Liver (tissue), 9 donors: Measurements from ENCODE around the gene POLDIP2. TPM values are rescaled to one million over a fixed set of nuclear protein-coding genes. Genes with fewer than 3 reads are reported as not detected.
A peak's percentile ranks its signal among the peaks of the same experiment; 100 is the strongest.

Experiments
- DNase-seq: peaks from one replicate; pipeline ENCODE4 v3.0.0-alpha.2; 2017; ENCODE audit warnings: low spot score
- H3K27ac ChIP-seq, 2 donors: one replicate each; pipeline ENCODE4 v1.7.0; 2013; ENCODE audit warnings: inconsistent platforms in 2 of 2, low read length in 2 of 2, control low read depth in 1 of 2, low read depth in 1 of 2, mild to moderate bottlenecking in 1 of 2
- H3K27me3 ChIP-seq, 4 donors: one replicate each; pipeline versions ENCODE4 v1.6.1 to v1.7.0; 2013; ENCODE audit warnings: low read length in 3 of 4, inconsistent platforms in 1 of 4, mild to moderate bottlenecking in 1 of 4, moderate library complexity in 1 of 4; ENCODE audit not compliant: control insufficient read depth in 4 of 4, insufficient read depth in 4 of 4
- H3K36me3 ChIP-seq, 4 donors: one replicate each; pipeline versions ENCODE4 v1.6.1 to v1.7.0; 2013; ENCODE audit warnings: low read length in 3 of 4, mild to moderate bottlenecking in 3 of 4, low read depth in 1 of 4, moderate library complexity in 1 of 4; ENCODE audit not compliant: control insufficient read depth in 4 of 4, insufficient read depth in 3 of 4
- H3K4me1 ChIP-seq, 4 donors: one replicate each; pipeline versions ENCODE4 v1.6.1 to v1.7.0; 2013; ENCODE audit warnings: low read length in 3 of 4, mild to moderate bottlenecking in 3 of 4, moderate library complexity in 1 of 4; ENCODE audit not compliant: control insufficient read depth in 4 of 4, insufficient read depth in 4 of 4
- H3K4me3 ChIP-seq, 3 donors: one replicate each; pipeline versions ENCODE4 v1.6.1 to v1.7.0; 2013; ENCODE audit warnings: low read length in 3 of 3, control low read depth in 1 of 3, low read depth in 1 of 3, mild to moderate bottlenecking in 1 of 3
- H3K9ac ChIP-seq, 2 donors: one replicate each; pipeline ENCODE4 v1.7.0; 2013; ENCODE audit warnings: low read length in 2 of 2, mild to moderate bottlenecking in 2 of 2, moderate library complexity in 2 of 2, control low read depth in 1 of 2, low read depth in 1 of 2
- H3K9me3 ChIP-seq, 4 donors: one replicate each; pipeline versions ENCODE4 v1.6.1 to v1.7.0; 2013; ENCODE audit warnings: low read length in 3 of 4; ENCODE audit not compliant: control insufficient read depth in 4 of 4
- EGR1 ChIP-seq, 2 donors: IDR thresholded peaks; 2 replicates each; pipeline ENCODE4 v1.6.1; 2016 to 2018; ENCODE audit warnings: antibody characterized with exemption in 2 of 2, low read depth in 2 of 2
- FOXA1 ChIP-seq: IDR thresholded peaks from 2 replicates; pipeline ENCODE4 v1.6.1; 2016; ENCODE audit warnings: antibody characterized with exemption
- FOXA2 ChIP-seq: IDR thresholded peaks from 2 replicates; pipeline ENCODE4 v1.6.1; 2016; ENCODE audit warnings: antibody characterized with exemption
- GABPA ChIP-seq, 2 donors: IDR thresholded peaks in 1 of 2; conservative IDR thresholded peaks in 1 of 2; 2 replicates each; pipeline ENCODE4 v1.6.1; 2016; ENCODE audit warnings: antibody characterized with exemption in 2 of 2, mild to moderate bottlenecking in 1 of 2, moderate library complexity in 1 of 2
- HNF4A ChIP-seq, 2 donors: conservative IDR thresholded peaks; 2 replicates each; pipeline ENCODE4 v1.6.1; 2016; ENCODE audit warnings: antibody characterized with exemption in 2 of 2, mild to moderate bottlenecking in 2 of 2
- HNF4G ChIP-seq: IDR thresholded peaks from 2 replicates; pipeline ENCODE4 v1.6.1; 2016; ENCODE audit warnings: antibody characterized with exemption
- JUND ChIP-seq, 2 donors: IDR thresholded peaks; 2 replicates each; pipeline ENCODE4 v1.6.1; 2016; ENCODE audit warnings: antibody characterized with exemption in 2 of 2
- MAX ChIP-seq: IDR thresholded peaks from 2 replicates; pipeline ENCODE4 v1.6.1; 2016; ENCODE audit warnings: antibody characterized with exemption
- NR2F2 ChIP-seq: IDR thresholded peaks from 2 replicates; pipeline ENCODE4 v1.6.1; 2016; ENCODE audit warnings: antibody characterized with exemption
- RAD21 ChIP-seq, 2 donors: IDR thresholded peaks; 2 replicates each; pipeline ENCODE4 v1.6.1; 2016; ENCODE audit warnings: antibody characterized with exemption in 2 of 2, mild to moderate bottlenecking in 2 of 2
- RXRA ChIP-seq, 2 donors: IDR thresholded peaks; 2 replicates each; pipeline ENCODE4 v1.6.1; 2017 to 2018; ENCODE audit warnings: antibody characterized with exemption in 2 of 2, mild to moderate bottlenecking in 1 of 2
- SP1 ChIP-seq: IDR thresholded peaks from 2 replicates; pipeline ENCODE4 v1.6.1; 2018; ENCODE audit warnings: antibody characterized with exemption, mild to moderate bottlenecking
- TAF1 ChIP-seq: conservative IDR thresholded peaks from 2 replicates; pipeline ENCODE4 v1.6.1; 2016; ENCODE audit warnings: antibody characterized with exemption, mild to moderate bottlenecking
- WGBS: extraction: QIAGEN DNeasy Blood & Tissue Kit; methylation state at CpG from one replicate; pipeline ENCODE4 v1.1.7; 2013; 5-methylcytosine and 5-hydroxymethylcytosine counted together
- polyA plus RNA-seq, 2 donors: library from polyadenylated mRNA; stranded (reverse) in 1 of 2; unstranded in 1 of 2; fragments of 200-250 nt in 1 of 2; fragments of >200 nt in 1 of 2; fragmentation: Nextera tagmentation in 1 of 2; extraction: Ambion mirVana in 1 of 2; gene quantifications; one replicate each; pipeline versions ENCODE4 v1.2.1 to v1.2.3, GENCODE V29; 2013 to 2015
- total RNA-seq, 2 donors: library from RNA; depleted of rRNA; stranded (reverse); fragments of >200 nt; gene quantifications; one replicate each; pipeline ENCODE4 v1.2.3, GENCODE V29; 2014
- TF ChIP-seq, protein P1 (sequence below): fragments of 150-350 bp; IDR thresholded peaks from 2 replicates; pipeline ENCODE4 v1.5.1; 2017; ENCODE audit warnings: improper control_type of control experiment, low read depth, low read length; ENCODE audit not compliant: missing input control
- donor health status: healthy.
- donor health status: healthy.
- donor health status: healthy.
- donor health status: healthy.
- donor health status: healthy.

Gene POLDIP2
- total and polyA plus RNA-seq, 4 donors: 65.5 to 150 (median 104) TPM

GRCh38 chr17:28346746-28347246 lies 10.5 kb downstream of the POLDIP2 start (continued):
- peak in 1 of 2 donors; percentile 11 for TF ChIP-seq EGR1 (IDR thresholded peaks at IDR 0.05; ENCODE audit: low read depth in 2 of 2)
- peak in 1 of 2 donors; percentile 66 for TF ChIP-seq GABPA (IDR thresholded peaks at IDR 0.05 in 1 of 2, conservative IDR thresholded peaks at IDR 0.05 in 1 of 2)
- TF ChIP-seq RAD21 (IDR thresholded peaks at IDR 0.05): peak; percentile 80 to 87
- peak in 1 of 2 donors; percentile 27 for TF ChIP-seq JUND (IDR thresholded peaks at IDR 0.05)
- peak; percentile 79 for TF ChIP-seq SP1
- TF ChIP-seq FOXA1: peak; percentile 69
- TF ChIP-seq NR2F2: peak; percentile 84
- TF ChIP-seq RXRA (IDR thresholded peaks at IDR 0.05): peak; percentile 54 to 77
- TF ChIP-seq HNF4G: peak; percentile 3

DNA sequence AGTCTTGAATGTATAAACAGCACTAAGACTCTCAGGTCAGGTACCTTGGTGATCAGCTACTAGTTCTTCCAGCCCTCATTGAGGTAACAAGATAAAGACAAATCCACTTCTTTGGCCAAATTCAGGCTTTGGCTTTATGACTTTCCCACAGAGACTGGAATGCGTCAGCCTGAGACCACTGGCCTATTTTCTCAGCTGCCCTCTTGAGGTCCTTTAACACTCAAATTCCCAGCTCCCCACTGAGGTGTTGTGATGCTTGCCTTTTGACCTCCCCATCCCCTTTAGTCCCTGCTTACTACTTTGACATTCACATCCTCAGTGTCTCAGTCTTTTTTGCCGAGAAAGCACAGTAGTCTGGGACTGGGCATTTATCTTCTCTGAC lies 11.1 kb downstream of the POLDIP2 start:
- no peak for DNase-seq
- Histone ChIP-seq H3K9me3 (no peaks in the 10 kb centered on the region), H3K4me3 (peak overlapping the region in 2 of 3 donors; percentile 15 to 51), H3K27me3 (no peaks in the 10 kb centered on the region), H3K36me3 (peaks cover 15 to 60% (median 46%) of the 10 kb centered on the region in 4 donors), H3K27ac (peak overlapping the region; percentile 57 to 89), H3K9ac (peak overlapping the region in 1 of 2 donors; percentile 77), H3K4me1 (peaks cover 23 to 69% (median 56%) of the 10 kb centered on the region in 4 donors)
- TF ChIP-seq EGR1 (IDR thresholded peaks at IDR 0.05; ENCODE audit: low read depth in 2 of 2): no peak
- peak in 1 of 2 donors; percentile 10 for TF ChIP-seq JUND (IDR thresholded peaks at IDR 0.05)
- TF ChIP-seq TAF1: no peak
- TF ChIP-seq, protein P1, sequence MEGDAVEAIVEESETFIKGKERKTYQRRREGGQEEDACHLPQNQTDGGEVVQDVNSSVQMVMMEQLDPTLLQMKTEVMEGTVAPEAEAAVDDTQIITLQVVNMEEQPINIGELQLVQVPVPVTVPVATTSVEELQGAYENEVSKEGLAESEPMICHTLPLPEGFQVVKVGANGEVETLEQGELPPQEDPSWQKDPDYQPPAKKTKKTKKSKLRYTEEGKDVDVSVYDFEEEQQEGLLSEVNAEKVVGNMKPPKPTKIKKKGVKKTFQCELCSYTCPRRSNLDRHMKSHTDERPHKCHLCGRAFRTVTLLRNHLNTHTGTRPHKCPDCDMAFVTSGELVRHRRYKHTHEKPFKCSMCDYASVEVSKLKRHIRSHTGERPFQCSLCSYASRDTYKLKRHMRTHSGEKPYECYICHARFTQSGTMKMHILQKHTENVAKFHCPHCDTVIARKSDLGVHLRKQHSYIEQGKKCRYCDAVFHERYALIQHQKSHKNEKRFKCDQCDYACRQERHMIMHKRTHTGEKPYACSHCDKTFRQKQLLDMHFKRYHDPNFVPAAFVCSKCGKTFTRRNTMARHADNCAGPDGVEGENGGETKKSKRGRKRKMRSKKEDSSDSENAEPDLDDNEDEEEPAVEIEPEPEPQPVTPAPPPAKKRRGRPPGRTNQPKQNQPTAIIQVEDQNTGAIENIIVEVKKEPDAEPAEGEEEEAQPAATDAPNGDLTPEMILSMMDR: no peak
- no peak for TF ChIP-seq FOXA2
- 38% methylated on average over 2 of the region's 2 CpGs for WGBS

DNA sequence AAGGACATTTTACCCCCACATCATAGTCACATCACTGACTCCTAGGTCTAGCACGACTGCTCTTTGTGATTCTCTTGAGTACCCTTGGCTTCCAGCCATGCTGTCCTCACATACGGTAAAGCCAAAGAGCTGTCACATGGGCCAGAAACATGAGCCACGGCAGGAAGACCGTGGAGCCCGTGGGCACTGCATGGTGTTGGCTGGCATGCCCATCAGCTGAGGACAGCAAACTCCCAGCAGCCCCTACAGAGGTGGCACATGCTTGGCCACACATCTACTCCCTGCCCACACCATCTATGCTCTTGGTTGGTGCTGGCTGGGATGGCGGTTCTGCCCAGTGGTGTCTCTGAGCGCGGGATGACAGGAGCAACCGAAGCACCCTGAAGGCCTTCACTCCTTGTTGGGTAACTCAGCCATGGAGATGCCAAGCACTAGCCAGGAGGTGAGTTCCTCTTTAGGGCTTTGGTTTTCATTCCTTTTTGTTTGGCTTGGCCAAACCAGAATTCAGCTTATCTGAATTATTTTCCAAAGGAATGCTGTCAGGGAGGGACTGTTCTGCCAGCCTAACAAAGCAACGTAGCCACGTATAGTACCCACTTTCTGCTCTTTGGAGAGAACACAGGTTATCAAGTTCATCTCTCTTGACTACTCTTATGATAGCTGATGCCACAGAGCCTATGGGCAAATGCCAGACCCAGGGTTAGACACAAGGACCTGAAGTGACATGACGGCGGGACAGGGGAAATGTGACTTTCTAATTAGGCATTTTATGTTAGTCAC lies 11.7 kb downstream of the POLDIP2 start:
- Histone ChIP-seq H3K27ac (peak overlapping the region; percentile 57 to 89), H3K36me3 (peaks cover 15 to 58% (median 46%) of the 10 kb centered on the region in 4 donors), H3K4me3 (peak overlapping the region in 2 of 3 donors; percentile 15 to 51), H3K9ac (peak overlapping the region in 1 of 2 donors; percentile 77), H3K27me3 (no peaks in the 10 kb centered on the region), H3K4me1 (peaks cover 23 to 69% (median 56%) of the 10 kb centered on the region in 4 donors), H3K9me3 (no peaks in the 10 kb centered on the region)
- peak; percentile 44 for TF ChIP-seq MAX
- peak; percentile 5 to 44 for TF ChIP-seq RXRA (IDR thresholded peaks at IDR 0.05)
- TF ChIP-seq HNF4A (conservative IDR thresholded peaks at IDR 0.05): peak in 1 of 2 donors; percentile 12
- peak in 1 of 2 donors; percentile 31 for TF ChIP-seq JUND (IDR thresholded peaks at IDR 0.05)
- no peak for TF ChIP-seq SP1
- no peak for DNase-seq
- WGBS: 30% methylated on average over 13 of the region's 13 CpGs
